GM18511 (cell line): ENCODE results near the gene ASTN2.
A peak's percentile ranks its signal among the peaks of the same experiment; 100 is the strongest.

ENCODE experiments used
- ATAC-seq: cut with Tn5 transposase; IDR thresholded peaks from one replicate; pipeline ENCODE4 v1.9.1; 2021; ENCODE audit warnings: mild to moderate bottlenecking, moderate library complexity; ENCODE audit not compliant: unreplicated experiment

Gene ASTN2

DNA sequence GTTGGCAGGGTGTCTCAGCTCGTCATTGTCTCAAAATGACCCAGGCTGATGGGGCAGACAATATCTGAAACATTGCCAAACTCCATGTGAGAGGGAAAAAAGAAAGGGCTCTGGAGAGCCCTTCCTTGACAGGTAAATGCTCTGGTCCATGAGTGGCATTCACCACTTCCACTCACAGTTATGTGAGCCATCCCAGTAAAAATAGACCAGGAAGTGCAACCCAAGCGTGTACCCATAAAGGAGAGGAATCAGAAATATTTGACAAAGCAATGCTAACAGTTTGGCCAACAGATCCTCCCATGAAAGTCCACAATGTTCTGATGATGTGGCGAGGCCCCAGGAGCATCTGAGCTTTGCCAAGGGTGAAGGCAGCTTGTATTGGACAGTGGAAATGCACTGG is 49.4 kb downstream of the ASTN2 start:
- ATAC-seq, result no peak

DNA sequence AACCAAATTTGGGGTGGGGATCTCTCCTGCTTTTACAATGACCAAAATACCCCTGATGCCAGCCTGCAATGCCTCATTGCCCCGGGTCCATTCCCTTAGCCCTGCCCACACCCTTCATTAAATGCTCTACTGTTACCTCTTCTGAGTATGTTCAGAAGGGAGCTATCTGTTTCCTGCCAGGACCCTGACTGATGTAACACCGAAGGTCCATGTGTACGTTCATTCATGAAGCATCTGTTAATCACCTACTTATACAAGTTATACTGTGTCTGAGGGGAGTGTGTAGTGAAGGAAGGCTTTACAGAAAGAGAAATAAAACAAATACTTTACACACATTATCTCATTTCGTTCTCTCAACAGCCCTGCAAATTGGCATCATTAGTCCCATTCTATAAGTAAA is 51.9 kb downstream of the ASTN2 start:
- ATAC-seq, result no peak

DNA sequence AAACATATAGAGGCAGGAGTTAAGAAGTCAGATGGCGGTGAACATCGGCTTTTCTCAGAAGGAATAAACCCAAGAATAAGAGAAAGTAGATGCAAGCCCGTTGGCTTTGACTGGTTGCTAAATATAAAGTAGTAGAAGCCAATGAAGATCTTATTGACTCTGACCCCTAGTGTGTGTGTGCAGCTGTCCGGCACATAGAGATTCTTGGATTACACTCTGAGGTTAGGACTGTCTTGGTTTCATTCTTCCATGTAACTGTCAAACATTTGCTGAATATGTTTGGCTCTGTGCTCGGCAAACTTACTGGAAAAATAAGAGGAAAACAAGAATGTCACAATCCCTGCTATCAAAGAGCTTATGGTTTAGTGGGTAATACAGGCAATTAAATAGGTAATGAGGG is 54.9 kb downstream of the ASTN2 start:
- ATAC-seq, result no peak

DNA sequence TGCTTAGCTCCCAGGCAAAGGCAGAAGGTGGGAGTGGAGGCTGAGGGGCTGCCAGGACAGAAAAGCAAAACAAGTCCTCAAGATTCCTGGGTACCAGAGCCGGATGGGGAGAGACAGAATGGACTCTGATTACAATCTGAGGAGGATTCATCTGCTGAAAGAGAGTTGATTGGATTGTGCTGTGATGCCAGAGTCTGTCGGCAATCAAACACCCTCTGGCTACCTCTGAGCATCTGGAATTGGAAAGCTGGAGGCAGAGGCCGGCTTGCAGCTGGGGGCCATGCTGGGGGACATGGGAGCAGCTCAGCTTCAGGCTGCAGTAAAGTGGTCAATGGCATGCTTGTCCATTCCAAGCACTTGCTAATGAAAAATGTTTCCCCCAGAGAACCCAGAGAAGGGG is 59.3 kb downstream of the ASTN2 start:
- no peak for ATAC-seq

DNA sequence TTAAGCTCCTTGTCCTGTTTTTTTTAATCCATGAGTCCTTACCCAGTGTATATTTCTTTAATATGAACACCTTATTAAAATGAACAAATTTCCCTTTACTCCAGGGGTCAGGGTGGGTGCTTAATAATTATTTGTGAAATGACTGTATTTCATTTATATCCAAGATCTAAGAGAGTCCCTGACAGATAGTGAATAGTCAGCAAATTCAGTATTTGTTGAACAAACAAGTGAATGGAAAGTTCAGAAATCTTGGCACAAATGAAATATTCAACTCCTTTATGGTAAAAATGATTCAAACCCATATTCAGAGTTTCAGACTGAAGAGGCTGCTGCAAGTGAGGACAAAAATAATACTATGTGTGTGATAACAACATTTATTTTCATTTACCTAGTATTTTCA is 59.9 kb downstream of the ASTN2 start:
- no peak for ATAC-seq

DNA sequence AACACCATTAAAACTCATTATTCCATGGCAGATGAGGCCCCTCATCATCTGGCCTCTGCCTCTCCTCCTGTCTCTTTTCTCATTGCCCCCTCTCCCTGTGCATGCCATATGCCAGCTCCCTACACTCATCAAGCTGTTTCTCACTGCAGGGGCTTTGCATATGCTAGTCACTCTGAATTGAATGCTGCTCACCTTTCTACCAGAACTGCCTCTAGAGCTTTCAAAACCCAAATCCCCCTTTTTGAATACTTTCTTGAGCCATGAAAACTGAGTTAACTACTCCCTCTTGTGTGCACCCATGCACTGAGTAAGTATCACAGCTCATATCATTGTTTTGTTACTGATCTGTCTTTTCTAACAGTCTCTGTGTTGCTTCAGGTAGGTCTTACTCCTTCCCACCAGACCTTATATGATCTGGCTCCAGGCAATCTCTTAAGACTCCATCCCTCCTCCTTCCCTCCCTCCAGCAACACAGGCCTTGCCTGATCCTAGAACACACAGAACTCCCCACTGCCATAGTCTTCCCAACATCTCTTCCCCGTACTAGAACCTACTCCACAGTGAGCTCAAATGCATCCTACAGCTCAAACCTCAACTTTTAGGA is 60.5 kb downstream of the ASTN2 start:
- no peak for ATAC-seq

DNA sequence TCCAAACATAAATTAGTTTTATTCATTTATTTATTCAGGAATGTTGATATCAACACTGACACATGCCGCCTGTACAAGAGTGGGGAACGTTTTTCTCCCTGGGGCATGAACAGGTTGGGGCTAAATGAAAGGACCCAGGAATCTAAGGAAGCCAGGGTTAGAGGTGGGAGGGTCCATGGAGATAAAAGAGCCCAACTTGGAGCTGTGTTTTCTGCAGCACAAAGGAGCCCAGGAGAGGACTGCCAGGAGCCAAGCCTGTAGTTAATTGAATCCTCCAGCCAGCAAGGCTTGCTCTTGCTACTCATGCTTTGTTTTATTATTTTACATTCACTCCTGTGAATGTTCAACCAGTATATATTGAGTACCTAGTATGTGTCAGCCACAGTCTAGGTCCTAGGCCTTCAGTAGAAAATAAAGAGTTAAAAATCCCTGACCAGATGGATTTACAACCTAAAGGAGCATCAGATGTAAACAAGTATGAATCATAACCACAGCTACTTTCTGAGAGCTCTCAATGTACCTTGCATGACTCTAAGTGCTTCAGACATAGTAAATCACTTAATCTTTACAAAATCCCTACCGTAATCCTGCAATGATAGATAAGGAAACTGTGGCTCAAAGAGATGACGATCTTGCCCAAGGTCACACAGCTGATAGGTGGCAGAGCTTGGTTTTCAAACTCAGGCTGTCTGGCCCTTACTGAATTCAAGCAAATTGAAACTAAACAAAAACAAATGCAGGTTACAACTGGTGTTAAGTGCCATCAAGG is 69.8 kb downstream of the ASTN2 start:
- ATAC-seq, result no peak

DNA sequence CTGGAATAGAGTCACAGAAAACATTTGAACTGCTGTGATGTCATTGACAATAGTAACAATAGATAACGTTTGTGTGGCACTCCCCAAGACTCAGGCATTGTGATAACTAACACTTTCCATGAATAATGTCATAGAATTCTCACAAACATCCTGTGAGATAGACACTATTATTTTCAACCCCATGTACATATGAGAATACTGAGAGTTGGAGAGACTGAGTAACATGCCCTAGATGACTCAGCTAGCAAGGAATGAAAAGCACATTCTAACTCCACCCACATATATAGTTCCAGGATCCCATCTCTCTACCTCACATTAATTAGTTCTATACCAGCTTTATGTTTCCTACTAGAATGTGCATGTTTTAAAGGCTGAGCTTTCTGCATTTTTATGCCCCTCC is 71.4 kb downstream of the ASTN2 start:
- ATAC-seq, result no peak

DNA sequence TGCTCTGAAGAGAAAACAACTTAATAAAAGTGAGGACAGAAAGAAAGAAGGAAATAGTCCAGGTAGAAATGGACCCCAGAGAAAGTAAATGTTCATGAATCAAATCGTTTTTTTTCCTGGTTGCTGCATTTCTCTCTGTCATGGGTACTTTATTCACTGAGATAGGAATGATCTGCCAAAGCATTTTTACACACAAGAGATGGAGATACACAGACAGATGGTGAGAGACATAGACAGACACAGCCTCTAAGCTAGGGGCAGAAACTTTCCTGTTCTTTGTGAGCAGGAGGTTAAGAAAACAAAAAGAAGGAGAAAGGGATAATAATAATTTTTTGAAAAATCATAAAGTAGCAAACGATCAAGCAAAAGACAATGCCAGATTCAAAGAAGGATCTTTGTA is 73.7 kb downstream of the ASTN2 start:
- ATAC-seq, result no peak

DNA sequence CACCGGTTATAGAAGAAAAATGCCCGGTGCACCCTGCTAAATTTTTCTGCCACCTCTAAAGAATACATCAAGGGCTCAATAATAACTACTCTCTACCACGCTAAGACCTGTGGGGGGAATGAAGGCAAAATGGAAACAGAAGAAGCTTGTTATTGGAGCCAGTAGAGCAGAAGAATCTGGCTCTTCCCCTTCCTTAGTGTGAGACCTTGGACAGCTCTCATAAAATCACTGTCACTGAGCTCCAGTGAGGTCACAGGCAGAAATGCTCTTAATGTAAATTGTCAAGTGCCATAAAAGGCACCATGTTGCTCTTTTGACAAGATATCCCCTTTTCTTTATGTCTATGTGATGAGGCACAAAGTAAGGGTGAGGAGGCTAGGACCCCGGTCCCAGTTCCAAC is 74.4 kb downstream of the ASTN2 start:
- ATAC-seq, result no peak

DNA sequence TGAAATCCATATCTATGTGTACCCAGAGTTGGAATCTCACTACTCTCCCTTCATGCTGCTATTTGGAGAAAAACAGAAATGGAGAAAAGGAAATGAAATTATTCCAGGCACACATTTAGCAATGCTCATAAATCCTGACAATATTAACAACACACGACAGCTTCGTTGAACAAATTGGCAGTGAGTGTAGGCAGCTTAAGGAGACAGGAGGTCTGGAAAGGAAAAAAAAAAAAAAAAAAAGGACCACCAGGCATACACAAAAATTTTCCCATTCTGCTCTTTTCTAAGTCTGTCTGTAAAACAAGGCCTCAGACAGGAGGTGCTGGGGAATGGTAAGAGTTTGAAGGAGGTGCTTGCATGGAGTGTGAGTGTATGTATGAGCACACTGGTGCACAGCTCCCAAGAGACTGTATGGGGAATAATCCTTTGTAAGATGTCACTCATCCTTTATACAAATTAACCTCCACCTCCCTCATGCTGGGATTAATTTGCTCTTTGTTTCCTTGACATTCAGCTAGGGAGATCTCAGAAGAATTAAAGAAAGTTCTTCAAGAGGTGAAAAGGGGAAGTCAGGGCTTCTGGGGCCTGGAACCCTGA is 78.9 kb downstream of the ASTN2 start:
- no peak for ATAC-seq

DNA sequence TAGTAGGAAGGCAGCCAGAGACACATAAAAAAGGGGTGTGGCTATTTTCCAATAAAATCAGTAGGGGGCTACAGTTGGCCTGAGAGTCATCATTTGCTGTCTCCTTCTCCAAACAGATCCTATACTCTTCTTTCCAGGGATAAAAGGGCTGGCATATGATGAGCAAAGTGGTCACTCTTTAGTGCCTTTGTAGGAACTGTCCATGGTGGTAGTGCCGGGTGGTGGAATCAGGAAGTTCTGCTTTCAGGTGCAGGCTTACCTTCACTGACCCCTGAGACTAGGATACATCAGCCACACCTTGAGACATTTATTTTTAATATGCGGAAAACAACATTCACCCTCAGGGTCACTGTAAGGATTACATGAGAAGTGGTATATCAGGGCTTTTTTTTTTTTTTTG is 80.8 kb downstream of the ASTN2 start:
- no peak for ATAC-seq

DNA sequence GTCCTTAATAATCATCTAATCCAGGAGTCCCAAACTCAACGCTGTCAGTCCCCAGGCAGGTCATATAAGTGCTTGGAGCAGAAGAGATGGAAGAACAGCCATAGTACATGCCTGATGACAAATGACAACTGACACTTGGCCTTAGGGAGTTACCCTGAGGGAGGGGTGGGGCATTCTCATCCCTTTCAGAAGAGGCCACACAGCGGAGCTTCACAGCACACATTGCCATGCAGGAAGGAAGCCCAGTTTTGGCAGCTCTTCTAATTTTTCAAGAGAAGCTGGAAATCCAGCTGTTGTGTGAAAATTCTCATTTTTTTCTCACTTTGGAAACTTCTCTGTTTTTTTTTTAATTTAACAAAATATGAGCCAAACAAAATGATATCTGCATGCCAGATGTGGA is 89.0 kb downstream of the ASTN2 start:
- ATAC-seq, result no peak

DNA sequence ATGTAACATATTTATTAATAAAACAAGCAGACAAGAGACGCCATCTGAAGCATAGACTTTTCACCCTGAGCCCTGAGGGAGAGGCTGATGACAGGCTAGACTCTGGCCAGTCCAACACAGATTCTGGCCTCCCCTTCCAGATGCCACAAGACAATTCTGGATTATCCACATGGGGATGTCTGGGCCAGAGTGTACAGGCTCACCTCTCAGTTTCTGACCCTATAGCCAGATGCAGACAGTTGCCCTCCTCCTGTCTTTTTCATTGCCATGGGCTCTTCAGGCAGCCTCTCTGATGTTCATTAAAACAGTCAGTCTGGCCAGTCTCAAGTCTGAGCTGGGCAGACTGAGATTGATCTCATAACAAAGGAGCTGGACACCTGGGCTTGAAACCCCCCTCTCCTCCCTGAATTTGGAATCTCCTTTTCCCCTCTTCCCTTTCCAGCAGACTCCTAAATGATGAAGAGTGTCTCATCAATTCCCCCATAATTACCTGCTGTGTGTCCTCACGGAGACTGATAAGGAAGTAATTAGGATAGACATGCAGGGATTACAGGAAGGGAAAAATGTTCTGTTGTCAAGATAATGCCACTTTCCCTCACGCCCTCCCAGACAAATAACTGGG is 89.6 kb downstream of the ASTN2 start:
- no peak for ATAC-seq

DNA sequence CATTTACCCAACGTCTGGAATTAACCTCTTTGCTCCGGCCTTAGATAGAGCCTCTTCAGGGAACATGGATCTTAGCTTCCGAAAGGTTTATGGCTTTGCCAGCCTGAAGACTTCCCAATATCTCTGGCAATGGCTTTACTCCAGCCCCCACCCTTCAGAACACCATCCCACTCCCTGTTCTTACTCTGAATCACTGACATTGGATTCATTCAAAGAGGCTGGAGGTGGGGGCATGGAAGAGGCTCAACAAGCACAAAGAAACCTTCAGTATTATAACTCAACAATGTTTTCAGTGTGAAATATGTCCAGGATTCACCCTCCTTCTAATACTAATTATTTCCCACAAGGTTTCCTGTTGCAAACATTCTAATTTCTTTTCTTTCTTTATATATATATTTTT is 91.5 kb downstream of the ASTN2 start:
- no peak for ATAC-seq

DNA sequence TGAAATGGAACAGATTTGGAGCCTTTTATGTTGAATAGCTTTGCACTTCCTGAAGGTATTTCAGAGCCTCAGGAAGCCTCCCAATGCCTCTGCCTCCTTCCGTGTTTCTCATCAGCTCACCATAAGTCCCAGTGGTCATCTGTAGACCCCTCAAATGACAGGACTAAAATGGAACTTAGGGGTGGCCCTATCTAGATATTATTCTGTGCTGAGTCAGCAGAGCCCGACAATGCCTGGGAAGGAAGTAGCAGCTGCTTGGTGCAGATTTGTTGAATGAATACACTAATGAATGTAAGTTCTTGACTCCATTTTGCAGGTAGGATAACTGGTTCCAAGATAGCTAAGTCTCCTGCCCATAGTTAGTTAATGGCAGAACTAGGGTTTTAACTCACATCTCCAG is 97.7 kb downstream of the ASTN2 start:
- ATAC-seq, result no peak

DNA sequence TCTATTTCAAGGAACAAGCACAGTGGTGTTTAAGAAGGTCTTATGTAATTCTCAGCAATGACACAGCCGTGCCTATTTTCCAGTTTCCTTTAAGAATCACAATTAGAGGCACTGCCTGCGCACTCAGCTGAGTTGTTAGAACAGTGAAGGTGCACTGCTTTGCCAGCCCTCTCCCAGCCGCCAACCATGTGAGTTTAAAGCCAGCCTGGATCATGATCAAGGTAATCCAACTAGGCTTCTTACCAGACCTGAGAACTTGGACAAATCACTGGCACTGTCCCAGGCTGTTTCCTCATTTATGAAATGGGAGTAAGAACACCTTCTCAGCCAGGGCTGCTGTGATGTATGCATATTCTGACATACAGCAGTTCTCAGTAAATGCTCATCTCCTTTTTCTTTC is 99.6 kb downstream of the ASTN2 start:
- no peak for ATAC-seq

DNA sequence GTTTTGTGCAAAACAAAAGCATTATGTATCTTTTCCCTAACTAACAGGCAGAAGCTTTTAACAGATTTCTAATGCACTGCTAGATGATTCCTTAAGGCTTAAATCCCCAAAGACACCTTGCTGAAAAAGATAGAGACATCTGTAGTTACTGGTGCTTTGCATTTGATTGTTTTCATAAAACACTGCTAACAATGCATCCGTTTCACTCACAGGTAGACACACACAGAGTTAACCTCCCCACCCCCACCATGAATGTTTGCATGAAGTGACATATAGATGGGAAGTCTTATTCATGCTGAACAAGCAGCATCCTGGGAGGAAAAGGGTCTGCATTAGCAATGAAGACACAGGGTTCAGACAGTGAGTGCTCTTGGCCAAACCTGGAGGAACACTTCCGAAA is 100.9 kb downstream of the ASTN2 start:
- ATAC-seq, result no peak

DNA sequence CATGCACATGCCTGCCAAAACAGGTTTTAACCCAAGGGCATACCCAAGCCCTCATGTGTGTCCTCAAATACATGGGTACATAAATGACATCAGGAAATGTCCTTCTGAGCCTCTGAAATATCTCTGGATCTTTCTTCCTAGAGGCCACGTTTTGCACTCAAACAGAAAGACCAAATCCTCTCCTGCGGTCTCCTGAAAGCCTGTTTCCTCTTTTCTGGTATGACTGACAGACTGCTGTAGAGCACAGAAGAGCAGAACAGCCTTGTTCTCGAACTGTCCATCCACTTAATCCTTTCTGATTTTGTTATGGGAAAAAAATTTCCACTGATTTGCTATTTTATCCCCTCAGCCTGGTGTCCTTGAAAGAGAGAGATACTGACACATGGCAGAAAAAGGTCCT is 107.2 kb downstream of the ASTN2 start:
- no peak for ATAC-seq

DNA sequence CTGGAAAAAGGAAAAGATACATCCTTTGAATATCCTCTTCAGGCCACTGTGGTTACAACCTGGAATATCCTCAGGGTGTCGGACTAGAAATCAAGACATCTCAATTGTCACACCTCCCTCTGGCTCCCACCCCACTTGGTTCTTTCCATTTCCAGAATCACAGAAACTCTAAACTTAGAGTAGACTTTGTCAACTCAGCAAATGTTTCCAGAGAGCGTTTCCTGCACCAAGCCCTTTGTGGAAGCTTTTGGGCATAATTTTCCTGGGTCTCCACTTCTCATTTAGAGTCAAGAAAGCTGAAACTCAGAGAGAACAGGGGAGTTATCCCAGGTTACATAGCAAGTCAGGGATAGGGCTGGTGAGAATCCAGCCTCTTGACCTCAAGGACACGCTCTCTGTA is 108.8 kb downstream of the ASTN2 start:
- no peak for ATAC-seq

DNA sequence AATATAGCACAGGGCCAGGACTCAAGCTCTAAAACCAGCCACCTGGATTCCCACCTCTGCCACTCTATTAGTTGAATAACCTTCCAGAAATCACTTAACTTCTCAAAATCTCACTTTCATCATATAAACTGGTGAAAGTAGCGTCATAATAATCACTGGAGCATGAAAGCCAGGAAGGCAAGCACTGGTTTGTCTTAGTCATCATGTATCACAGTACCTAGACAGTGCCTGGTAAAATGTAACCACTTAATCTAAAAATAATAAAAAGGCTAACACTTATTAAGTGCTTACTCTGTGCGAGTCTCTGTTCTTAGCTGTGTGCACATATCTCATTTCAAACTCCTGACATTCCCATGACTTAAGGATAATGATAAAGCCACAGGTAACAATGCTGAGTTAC is 109.4 kb downstream of the ASTN2 start:
- peak; percentile 62 for ATAC-seq

DNA sequence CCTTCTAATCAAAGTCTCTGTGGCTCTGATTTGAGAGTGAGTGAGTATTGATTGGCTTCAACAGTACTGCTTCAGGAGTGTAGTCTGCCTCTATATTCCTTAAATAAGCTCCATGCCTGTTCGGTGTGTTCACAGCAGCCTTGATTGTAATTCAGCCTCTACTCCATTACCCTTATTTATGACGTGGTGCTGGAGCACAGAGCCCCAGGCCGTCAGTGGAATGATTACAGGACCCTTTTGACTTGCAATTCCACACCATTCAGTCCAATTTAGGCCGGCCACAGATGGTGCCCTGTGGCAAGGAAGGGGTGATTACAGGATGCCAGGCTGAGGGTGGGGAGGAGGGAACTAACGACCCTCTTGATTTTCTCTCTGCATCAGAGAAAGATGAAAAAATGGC is 110.3 kb downstream of the ASTN2 start:
- ATAC-seq, result no peak
